ENCODE measurements around the gene GTF2IRD1.

- TF ChIP-seq CTCF (conservative IDR thresholded peaks at IDR 0.05 in 1 of 2, IDR thresholded peaks at IDR 0.05 in 1 of 2; ENCODE audit: extremely low read depth in 1 of 2, insufficient read depth in 1 of 2, low read depth in 1 of 2, low read length in 2 of 2) (no peak), EZH2 (IDR thresholded peaks at IDR 0.05; ENCODE audit: borderline replicate concordance, low read length) (no peak)
Measured at GRCh38 chr7:74619235-74619860, 165.6 kb downstream of the GTF2IRD1 start.

Measured in mammary epithelial cell (primary cell).